ENCODE measurements around the gene GMEB2. TPM values are rescaled to one million over a fixed set of nuclear protein-coding genes. Genes with fewer than 3 reads are reported as not detected.

The GMEB2 gene
- polyA plus RNA-seq, 1 of the 3 experiments (the other 2 are of a cell fraction): 6.5 TPM

GRCh38 chr20:63548542-63548941, 78.4 kb downstream of the GMEB2 start:
- Histone ChIP-seq H3K4me2 (no peak overlapping the region), H3K27me3 (ENCODE audit: insufficient read depth) (no peaks in the 10 kb centered on the region), H3F3A (replicated peaks; ENCODE audit: insufficient read depth) (peaks cover 9% of the 10 kb centered on the region), H3K27ac (ENCODE audit: low read depth in 2 of 2, low read length in 1 of 2) (no peak overlapping the region), H3K4me3 (ENCODE audit: low read depth in 2 of 2, low read length in 1 of 2) (no peak overlapping the region), H2AFZ (ENCODE audit: low read depth) (no peak overlapping the region), H3K9me3 (no peaks in the 10 kb centered on the region), H4K20me1 (ENCODE audit: insufficient read depth) (no peaks in the 10 kb centered on the region), H3K9ac (no peak overlapping the region), H3K36me3 (replicated peaks in 1 of 2; ENCODE audit: control insufficient read depth in 1 of 2, insufficient read depth in 2 of 2, low read length in 1 of 2) (no peaks in the 10 kb centered on the region), H3K4me1 (ENCODE audit: control insufficient read depth in 1 of 2, insufficient read depth in 2 of 2, low read depth in 1 of 2, low read length in 1 of 2) (peaks cover 0 to 3% of the 10 kb centered on the region in 2 experiments; a peak in 1 of 4 replicates), H3K79me2 (ENCODE audit: insufficient read depth) (no peaks in the 10 kb centered on the region), H3K9me2 (no peaks in the 10 kb centered on the region)
- POLR2A ChIA-PET: interaction anchor here (0.8 kb wide), 1 partner anchor 9 kb away, joined by 3 read pairs; no protein-coding TSS in a partner anchor
- WGBS (ENCODE audit: low lambda C conversion rate): 74% methylated on average over 7 of the region's 11 CpGs
- no peak for DNase-seq
- CTCF ChIA-PET: interaction anchor here (8.2 kb wide), 1 partner anchor 9 kb away, joined by 66 read pairs; the partner anchor contains the start of gene PTK6
- TF ChIP-seq TCF12 (IDR thresholded peaks at IDR 0.05) (no peak), CTCF (IDR thresholded peaks at IDR 0.05) (no peak), REST (IDR thresholded peaks at IDR 0.05; ENCODE audit: low read depth, low read length) (no peak), FOXM1 (IDR thresholded peaks at IDR 0.05; ENCODE audit: low read depth) (no peak), FOSL2 (IDR thresholded peaks at IDR 0.05; ENCODE audit: borderline replicate concordance, low read depth) (no peak), SIN3A (IDR thresholded peaks at IDR 0.05; ENCODE audit: borderline replicate concordance, low read depth, low read length) (no peak), USF1 (IDR thresholded peaks at IDR 0.05; ENCODE audit: borderline replicate concordance, low read depth) (no peak)

GRCh38 chr20:63547725-63548480, 79.0 kb downstream of the GMEB2 start, which contains the start of gene SRMS:
Gene SRMS, minus strand, starts transcription at chr20:63547749. Its CDS starts 286 bp downstream, at chr20:63547463.
- Histone ChIP-seq H3K9me3 (no peaks in the 10 kb centered on the region), H2AFZ (ENCODE audit: low read depth) (no peak within 1 kb of the TSS), H3K4me3 (ENCODE audit: low read depth in 2 of 2, low read length in 1 of 2) (no peak within 1 kb of the TSS), H4K20me1 (ENCODE audit: insufficient read depth) (no peaks in the 10 kb centered on the region), H3K9ac (no peak within 1 kb of the TSS), H3K27ac (ENCODE audit: low read depth in 2 of 2, low read length in 1 of 2) (no peak within 1 kb of the TSS), H3K9me2 (no peaks in the 10 kb centered on the region), H3K4me1 (ENCODE audit: control insufficient read depth in 1 of 2, insufficient read depth in 2 of 2, low read depth in 1 of 2, low read length in 1 of 2) (peaks cover 0 to 2% of the 10 kb centered on the region in 2 experiments; a peak in 1 of 4 replicates), H3K79me2 (ENCODE audit: insufficient read depth) (no peaks in the 10 kb centered on the region), H3K4me2 (no peak within 1 kb of the TSS), H3K36me3 (replicated peaks in 1 of 2; ENCODE audit: control insufficient read depth in 1 of 2, insufficient read depth in 2 of 2, low read length in 1 of 2) (no peaks in the 10 kb centered on the region), H3F3A (replicated peaks; ENCODE audit: insufficient read depth) (peaks cover 7% of the 10 kb centered on the region), H3K27me3 (ENCODE audit: insufficient read depth) (no peaks in the 10 kb centered on the region)
- DNase-seq: peak; percentile 60
- no peak for TF ChIP-seq SMC3 (IDR thresholded peaks at IDR 0.05; ENCODE audit: low read depth, low read length)
- no peak for TF ChIP-seq IRF3 (IDR thresholded peaks at IDR 0.05; ENCODE audit: low read depth, low read length)
- TF ChIP-seq MEF2A (IDR thresholded peaks at IDR 0.05; ENCODE audit: borderline replicate concordance, low read depth): no peak
- no peak for TF ChIP-seq GATA2 (CRISPR knock-in tag; IDR thresholded peaks at IDR 0.05)
- TF ChIP-seq YY1 (IDR thresholded peaks at IDR 0.05; ENCODE audit: low read depth): no peak
- no peak for TF ChIP-seq RAD21 (IDR thresholded peaks at IDR 0.05; ENCODE audit: low read length)
- ChIA-PET POLR2A (interaction anchor here (0.8 kb wide), 1 partner anchor 9 kb away, joined by 3 read pairs; no protein-coding TSS in a partner anchor), CTCF (interaction anchor here (1.0 to 8.2 kb wide), 2 partner anchors 9 to 13 kb away, joined by 3 to 66 read pairs; partner anchors contain the start of gene PTK6)
- 80% methylated on average over 19 of the region's 35 CpGs for WGBS (ENCODE audit: low lambda C conversion rate)
